ENCODE results near the gene GABRG2. TPM values are rescaled to one million over a fixed set of nuclear protein-coding genes. Genes with fewer than 3 reads are reported as not detected.

The GABRG2 gene
- total RNA-seq, 2 donors from 2014 or later: not detected

GRCh38 chr5:162154242-162154641, 86.7 kb downstream of the GABRG2 start:
- no peak for ATAC-seq
- Mint-ChIP-seq H3K9me3 (peaks cover 4 to 26% of the 10 kb centered on the region in 2 donors), H3K36me3 (no peaks in the 10 kb centered on the region), H3K27ac (no peak overlapping the region)
- DNase-seq (ENCODE audit: low spot score in 2 of 2): no peak

- DNase-seq (ENCODE audit: low spot score in 2 of 2) (no peak), ATAC-seq (no peak)
- Mint-ChIP-seq H3K27ac (no peak overlapping the region), H3K36me3 (no peaks in the 10 kb centered on the region), H3K9me3 (peaks cover 14 to 15% of the 10 kb centered on the region in 2 donors)
Observed at GRCh38 chr5:162160401-162160800, 92.8 kb downstream of the GABRG2 start.

GRCh38 chr5:162163663-162164062, 96.1 kb downstream of the GABRG2 start:
- DNase-seq (ENCODE audit: low spot score in 2 of 2) (no peak), ATAC-seq (no peak)
- H3K9me3 Mint-ChIP-seq: peaks cover 16 to 28% of the 10 kb centered on the region in 2 donors
- H3K36me3 Mint-ChIP-seq: peaks cover 0 to 9% of the 10 kb centered on the region in 2 donors
- no peak overlapping the region for H3K27ac Mint-ChIP-seq

GRCh38 chr5:162174358-162174974, 106.9 kb downstream of the GABRG2 start:
- Mint-ChIP-seq H3K36me3 (no peaks in the 10 kb centered on the region), H3K9me3 (peaks cover 16 to 17% of the 10 kb centered on the region in 2 donors), H3K27ac (no peak overlapping the region)
- ATAC-seq (no peak), DNase-seq (ENCODE audit: low spot score in 2 of 2) (no peak)

GRCh38 chr5:162187371-162187770, 119.8 kb downstream of the GABRG2 start:
- Mint-ChIP-seq H3K36me3 (peaks cover 0 to 5% of the 10 kb centered on the region in 2 donors), H3K27ac (no peak overlapping the region), H3K9me3 (peaks cover 14 to 16% of the 10 kb centered on the region in 2 donors)
- DNase-seq (ENCODE audit: low spot score in 2 of 2): no peak
- ATAC-seq: no peak

GRCh38 chr5:162189719-162190118, 122.1 kb downstream of the GABRG2 start:
- ATAC-seq: no peak
- Mint-ChIP-seq H3K27ac (no peak overlapping the region), H3K36me3 (peaks cover 0 to 5% of the 10 kb centered on the region in 2 donors), H3K9me3 (peaks cover 18 to 21% of the 10 kb centered on the region in 2 donors)
- no peak for DNase-seq (ENCODE audit: low spot score in 2 of 2)

GRCh38 chr5:162193012-162193411, 125.4 kb downstream of the GABRG2 start:
- ATAC-seq: no peak
- H3K9me3 Mint-ChIP-seq: peaks cover 11 to 14% of the 10 kb centered on the region in 2 donors
- DNase-seq (ENCODE audit: low spot score in 2 of 2): no peak

GRCh38 chr5:162196351-162196750, 128.8 kb downstream of the GABRG2 start:
- Mint-ChIP-seq H3K36me3 (no peaks in the 10 kb centered on the region), H3K27ac (no peak overlapping the region), H3K9me3 (peaks cover 4 to 12% of the 10 kb centered on the region in 2 donors)
- DNase-seq (ENCODE audit: low spot score in 2 of 2): no peak
- ATAC-seq: no peak

More at GRCh38 chr5:162193012-162193411, 125.4 kb downstream of the GABRG2 start:
- no peaks in the 10 kb centered on the region for H3K36me3 Mint-ChIP-seq
- H3K27ac Mint-ChIP-seq: no peak overlapping the region

GRCh38 chr5:162202285-162202880, 134.8 kb downstream of the GABRG2 start:
- DNase-seq (ENCODE audit: low spot score in 2 of 2) (no peak), ATAC-seq (no peak)
- H3K27ac Mint-ChIP-seq: no peak overlapping the region
- peaks cover 0 to 8% of the 10 kb centered on the region in 2 donors for H3K9me3 Mint-ChIP-seq
- no peaks in the 10 kb centered on the region for H3K36me3 Mint-ChIP-seq

Other genes starting within 250 kb of the GABRG2 start
- not detected for gene GABRA1, start 219.7 kb upstream of the GABRG2 start, total RNA-seq